EH (cell line): ENCODE measurements around the gene DNAJA3.
A peak's percentile ranks its signal among the peaks of the same experiment; 100 is the strongest.

Experiments
- DNase-seq: peaks from one replicate; pipeline ENCODE4 v3.0.0-alpha.2; 2015; ENCODE audit warnings: low read depth

The DNAJA3 gene

DNA sequence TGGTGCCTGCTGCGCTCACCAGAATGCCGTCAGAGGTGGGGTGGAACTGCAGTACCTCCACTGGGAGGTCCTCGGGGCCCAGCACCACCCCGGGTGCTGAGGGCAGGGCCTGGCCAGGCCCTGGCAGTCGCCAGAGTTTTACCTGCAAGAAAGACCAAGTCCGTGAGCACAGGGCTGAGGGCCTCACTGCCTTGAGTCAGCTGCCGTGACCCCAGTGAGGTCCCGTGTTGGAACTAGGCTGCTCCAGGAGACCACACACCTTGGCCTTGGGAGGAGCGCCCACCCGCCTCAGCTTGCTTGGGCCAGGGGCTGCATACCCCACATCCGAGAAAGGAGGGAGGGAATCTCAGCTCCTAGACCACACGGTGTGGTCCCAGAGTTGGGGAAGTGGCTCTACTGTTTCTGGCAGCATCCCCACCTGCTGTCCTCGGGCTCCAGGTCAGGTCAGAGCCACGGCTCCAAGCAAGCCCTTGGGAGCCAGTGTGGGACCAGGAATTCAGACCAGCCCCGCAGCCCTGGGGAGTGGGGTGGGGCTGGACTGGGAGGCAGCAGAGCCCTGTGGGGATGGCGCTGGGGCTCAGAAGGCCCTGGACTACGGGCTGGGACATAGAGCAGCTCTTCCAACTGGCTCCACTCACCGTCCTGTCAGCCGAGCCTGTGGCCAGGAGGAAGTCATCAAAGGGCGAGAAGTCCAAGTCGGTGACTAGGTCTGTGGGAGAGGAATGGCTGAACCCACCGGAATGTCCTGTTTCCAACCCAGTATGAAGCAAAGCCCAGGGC lies 17.9 kb upstream of the DNAJA3 start:
- DNase-seq = peak; percentile 89

DNA sequence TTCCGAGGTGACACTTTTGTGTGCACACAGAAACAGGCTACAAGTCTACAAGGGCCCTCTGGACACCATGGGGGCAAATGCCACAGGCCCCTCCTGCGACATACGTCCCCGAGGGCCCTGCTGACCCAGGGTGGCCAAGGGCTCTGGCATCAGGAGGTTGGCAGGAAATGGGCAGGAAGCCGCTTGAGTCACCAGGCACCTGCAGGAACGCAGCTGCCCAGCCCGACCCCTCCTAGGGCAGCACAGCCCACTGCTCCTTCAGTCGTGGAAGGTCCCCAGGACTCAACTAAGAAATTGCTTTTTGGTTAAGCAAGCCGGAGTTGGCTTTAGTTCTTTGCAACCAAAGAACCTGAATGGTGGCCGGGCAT lies 17.4 kb upstream of the DNAJA3 start:
- DNase-seq = no peak

DNA sequence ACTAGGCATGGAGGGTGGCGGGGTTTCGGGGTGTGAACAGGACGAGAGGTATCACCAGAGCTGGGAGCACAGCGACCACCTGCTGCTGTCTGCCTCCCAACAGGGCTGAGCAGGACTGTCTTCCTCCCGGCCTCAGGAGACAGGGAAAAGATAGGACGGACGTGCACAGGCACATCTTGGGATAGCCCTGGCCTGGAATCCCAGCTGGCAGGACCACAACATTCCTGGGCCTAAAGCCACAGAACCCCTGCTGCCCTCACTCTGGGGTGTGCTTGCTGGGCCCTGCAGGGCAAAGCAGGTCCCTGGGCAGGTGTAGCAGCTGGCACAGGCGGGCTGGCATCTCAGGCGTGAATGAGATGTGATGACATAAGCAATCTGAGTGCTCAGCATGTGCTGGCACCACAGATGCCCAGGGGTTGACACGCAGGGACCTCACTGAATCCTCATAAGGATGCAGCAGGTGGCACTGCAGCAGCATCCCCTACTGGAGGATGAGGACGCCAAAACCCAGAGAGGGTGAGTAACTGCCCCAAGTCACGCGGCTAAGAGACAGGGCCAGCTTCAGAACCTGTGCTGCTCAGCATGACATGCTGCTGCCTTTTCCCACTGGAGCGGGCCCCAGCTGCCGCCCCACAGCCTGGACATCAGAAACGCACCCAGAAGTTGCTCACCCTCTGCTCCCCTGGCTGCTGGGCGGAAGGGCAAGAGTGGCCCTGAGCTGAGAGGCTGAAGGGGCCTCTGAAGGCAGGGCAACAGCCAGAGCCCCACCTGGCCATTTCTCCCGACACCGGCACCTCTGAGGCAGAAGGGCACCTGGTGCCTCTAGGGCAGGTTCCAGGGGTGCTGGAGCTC lies 16.4 kb upstream of the DNAJA3 start:
- DNase-seq = peak; percentile 27

DNA sequence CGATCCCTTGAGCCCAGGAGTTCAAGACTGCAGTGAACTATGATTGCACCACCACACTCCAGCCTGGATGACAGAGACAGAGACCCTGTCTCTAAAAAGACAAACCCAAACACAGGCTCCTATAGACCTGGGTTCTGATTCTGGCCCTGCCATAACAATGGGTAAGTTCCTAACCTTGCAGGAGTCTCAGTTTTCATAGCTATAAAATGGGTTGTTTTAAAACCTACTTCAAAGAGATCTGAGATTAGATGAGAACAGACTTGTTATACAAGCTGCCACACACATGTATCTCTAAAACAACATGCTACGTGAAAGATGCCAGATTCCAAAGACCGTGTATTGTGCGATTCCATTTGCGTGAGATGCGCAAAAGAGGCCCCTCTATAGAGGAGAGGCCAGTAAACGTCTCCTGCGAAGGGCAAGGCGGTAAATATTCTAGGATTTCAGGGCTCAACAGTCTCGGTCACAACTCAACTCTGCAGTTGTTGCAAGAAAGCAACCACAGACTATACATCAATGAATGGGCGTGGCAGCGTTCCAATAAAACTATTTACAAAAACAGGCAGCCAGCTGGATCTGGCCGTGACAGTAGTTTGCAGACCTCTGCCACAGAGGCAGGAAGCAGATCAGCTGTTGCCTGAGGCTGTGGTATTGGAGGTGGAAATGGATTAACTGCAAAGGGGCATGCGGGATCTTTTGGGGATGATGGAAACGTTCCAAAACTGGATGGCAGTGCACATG lies 15.2 kb upstream of the DNAJA3 start:
- peak; percentile 90 for DNase-seq

DNA sequence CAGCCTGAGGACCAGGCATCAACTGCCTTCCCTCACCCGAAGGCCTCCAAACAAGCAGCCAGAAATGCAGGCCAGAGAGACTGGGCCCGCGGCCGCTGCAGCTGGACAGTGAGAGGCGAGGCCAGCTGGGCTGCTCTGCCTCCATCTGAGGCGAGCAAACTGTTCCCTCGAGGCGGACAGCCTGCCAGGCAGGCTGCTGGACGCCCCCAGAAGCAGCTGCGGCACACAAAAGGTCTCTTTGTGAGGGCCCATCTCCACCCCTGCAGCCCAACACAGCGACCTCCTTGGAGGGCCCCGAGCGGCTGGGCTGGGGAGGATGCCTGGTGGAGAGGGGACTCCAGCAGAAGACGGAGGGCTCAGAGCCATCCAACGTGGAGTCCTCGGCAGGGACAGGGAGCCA lies 14.0 kb upstream of the DNAJA3 start:
- no peak for DNase-seq

DNA sequence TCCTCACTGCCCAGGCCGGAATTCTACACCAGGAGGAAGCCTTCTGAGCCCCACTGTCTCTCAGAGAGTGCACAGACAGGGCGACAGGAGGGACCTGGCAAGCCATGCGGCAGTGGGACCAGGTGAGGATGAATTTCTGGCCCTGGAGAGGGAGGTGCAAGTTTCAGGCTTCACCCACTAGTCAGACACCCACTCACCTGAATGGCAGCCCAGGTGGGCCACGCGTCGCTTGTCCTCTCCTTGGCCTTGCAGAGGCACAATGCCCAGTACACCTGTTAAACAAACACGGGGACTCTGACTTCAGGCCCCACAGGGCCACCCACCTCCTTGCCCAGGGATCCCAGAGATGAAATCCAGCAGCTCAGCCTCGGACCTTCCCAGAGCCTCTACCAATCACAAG lies 13.5 kb upstream of the DNAJA3 start:
- no peak for DNase-seq

DNA sequence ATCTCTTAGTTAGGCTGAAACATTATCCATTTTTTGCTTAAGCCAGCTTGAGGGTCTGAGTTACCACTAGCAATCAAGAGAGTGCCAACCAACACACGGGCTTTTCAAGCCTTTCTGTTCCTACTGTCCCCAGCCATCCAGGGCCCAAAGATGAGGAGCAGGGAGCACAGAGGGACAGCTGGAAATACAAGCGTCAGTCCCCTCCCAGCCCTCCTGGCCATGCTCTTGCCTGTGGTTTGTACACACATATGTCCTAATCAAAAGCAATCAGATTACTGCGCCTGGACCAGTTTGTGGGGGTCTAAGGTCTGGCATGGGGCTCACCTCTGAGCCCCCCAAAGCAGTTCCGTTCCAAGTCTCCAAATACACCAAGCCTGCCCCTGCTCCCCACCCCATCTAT lies 12.8 kb upstream of the DNAJA3 start:
- no peak for DNase-seq

DNA sequence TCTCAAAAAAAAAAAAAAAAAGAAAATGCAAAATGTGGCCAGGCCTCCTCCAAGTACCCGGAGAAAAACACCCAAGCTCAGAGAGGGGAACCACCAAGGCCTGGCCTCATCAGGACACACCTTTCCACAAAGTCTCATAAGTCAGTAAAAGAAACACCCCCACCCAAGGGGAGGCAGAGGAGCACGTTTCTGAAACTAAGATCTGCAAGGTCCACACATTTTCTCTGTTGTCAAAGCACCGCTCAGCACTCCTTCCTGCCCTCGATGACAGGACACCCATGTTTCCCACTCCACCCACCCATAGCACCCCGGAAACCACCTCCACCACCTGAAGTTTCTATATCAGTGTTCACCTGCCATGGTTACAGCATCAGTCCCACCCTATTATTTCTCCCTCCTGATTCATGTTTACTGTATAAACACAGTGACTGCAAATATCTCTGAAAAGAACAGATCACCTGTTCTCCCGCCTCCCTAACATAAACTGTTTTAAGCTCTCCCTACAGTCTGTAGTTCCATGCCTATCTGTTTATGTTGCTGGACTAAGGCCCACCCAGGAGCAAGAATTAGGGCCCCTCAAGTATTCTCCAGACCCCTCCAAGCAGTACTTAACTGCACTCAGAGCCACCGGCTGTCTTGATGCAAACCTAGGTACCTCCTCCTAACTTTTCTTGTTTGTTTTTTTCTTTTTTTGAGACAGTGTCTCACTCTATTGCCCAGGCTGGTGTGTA lies 11.3 kb upstream of the DNAJA3 start:
- no peak for DNase-seq

DNA sequence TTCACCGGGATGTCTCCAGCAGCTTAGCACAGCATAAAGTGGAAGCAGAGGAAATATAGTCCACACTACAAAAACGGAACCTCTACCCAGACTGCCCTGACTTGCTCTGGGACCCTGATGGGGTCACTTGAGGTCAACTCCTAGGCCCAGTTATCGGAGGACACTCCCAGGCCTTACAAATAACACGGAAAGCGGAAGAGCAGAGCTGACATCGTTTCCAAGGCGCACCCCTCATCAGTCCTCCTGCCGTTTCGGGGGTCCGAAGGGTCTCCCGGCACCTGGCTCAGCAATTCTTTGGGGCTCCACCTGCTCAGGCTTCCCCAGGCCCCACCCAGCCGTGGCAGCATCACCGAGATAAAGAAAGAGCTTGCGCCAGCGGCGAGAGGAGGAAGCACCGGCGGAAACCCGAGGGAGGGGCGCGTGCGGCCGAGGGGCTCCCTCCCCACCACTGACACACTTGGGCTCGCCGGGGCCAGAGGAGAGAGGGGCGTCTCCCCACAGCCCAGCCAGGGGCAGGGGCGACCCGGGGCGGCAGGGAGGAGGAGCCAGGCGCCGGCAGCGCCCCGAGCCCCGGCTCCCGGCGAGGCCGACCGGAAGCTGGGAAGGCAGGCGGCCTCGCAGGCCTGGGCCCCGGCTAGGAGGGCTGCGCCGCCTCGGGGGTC lies 10.0 kb upstream of the DNAJA3 start:
- peak; percentile 40 for DNase-seq

DNA sequence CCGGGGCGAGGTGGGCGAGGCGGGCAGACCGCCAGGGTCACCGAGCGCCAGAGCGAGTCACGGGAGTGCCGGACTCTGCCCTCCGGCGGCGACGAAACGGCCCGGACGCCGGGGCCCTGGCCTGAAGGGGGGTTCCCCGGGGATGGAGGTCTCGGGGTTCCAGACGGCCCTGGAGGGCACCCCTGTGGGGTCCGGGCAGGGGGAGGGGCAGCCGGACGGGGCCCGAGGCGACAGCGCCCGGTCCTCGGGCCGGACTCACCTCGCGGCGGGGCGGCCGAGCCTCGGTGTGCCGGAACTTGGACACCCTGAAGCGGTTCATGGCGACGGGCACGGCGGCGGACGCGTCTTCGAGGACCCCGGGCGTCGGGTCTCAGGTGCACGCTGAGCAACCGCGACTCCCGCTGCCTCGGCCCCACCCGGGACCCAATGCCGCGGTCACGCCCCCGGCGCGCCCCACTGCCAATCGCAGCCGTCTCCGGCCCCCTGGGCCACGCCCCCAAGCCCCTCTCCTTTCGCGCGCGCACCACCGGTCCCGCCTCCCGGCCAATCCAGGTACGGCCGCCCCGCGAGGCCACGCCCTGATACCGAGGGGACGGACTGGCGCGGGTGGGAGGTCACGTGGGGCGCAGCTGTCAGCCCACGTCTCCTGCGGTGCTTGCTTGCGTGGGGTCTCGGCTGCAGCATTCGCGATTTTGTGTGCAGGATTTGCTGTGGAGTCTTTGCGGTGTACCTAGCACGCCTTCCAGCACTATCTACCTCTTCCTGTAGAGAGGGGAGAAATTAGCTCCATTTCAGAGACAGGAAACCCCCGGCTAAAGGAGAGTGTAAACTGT lies 9.3 kb upstream of the DNAJA3 start, which contains the start of gene CORO7:
Gene CORO7, minus strand, starts transcription at position 397 of the 833 bp plus-strand sequence. Its CDS starts 78 bp downstream, at position 319.
- peak; percentile 91 for DNase-seq

DNA sequence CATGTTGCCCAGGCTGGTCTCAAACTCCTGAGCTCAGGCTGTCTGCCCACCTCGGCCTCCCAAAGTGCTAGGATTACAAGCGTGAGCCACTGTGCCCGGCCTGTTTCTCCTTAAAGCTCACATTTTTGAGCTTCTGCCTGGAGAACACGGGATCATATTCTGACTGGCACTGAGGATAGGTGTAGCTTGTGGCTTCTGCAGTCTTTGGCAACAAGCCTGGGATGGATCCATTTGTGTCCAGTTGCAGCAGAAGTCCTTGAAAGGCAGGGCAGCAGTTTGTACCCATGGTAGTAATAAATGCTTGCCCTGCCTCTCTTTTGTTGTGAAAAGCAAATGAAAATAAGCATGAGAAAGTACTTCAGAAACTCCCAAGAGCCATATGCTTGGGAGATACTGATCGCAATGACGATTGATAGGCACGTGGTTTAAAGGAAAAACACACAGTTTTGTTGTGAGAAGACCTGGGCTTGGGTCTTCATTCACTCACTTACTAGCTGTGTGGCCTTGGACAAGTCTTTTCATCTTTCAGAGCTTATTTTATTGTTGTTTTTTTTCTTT lies 6.2 kb upstream of the DNAJA3 start:
- DNase-seq = no peak

DNA sequence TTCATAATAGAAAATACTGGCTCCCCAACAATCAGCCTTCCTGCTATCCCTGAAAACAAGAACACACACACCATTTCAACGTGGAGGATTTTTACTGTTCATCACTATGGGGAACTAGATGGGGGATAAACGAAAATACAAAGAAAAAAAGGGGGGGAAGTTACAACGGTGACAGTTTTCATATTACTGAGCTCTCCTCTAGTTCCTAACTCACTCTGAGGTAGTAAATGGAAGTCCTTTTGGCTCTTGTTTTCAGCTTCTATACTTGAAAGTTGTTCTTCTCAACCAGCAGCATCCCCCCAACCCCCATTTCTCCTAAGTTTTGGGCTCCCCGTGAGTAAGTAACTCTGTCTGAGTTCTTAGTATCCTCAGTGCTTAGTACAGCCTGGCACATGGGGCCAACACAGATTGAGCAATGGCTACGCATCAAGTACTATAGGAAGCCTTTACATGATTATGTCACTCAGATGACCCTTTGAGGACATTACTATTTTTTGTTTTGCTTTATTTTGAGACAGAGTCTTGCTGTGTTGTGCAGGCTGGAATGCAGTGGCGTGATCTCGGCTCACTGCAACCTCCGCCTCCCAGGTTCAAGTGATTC lies 5.1 kb upstream of the DNAJA3 start:
- no peak for DNase-seq

DNA sequence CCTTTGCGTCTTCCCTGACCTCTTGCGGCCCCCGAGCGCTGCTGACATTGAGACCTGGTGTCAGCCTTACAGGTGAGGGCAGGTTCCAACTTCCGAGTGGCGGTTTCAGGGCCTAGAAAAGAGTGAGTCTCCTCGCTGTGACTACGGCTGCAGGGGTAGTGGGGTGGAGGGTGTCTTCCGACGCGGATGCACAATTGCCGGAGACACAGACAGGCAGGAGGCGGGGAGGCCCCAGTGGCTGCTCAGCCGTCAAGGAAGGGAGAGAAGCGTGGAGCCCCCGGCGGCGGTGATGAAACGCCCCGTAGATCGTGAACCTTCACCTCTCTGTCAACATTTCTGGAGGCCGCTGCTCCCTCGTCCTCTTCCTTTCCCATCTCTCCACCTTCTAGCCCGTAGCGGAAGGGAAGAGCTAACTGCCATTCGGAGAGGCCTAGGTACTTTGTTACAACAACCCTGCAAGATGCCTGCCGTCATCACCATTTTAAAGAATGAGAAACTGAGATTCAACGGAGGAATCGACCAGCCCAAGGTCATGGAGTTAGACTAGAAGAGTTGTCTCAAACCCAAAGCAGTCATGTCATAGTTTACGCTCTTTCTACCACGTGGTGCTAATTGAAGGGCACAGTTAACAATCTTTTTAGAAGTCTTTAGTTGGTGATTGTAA lies 485 bp downstream of the DNAJA3 start:
- no peak for DNase-seq

DNA sequence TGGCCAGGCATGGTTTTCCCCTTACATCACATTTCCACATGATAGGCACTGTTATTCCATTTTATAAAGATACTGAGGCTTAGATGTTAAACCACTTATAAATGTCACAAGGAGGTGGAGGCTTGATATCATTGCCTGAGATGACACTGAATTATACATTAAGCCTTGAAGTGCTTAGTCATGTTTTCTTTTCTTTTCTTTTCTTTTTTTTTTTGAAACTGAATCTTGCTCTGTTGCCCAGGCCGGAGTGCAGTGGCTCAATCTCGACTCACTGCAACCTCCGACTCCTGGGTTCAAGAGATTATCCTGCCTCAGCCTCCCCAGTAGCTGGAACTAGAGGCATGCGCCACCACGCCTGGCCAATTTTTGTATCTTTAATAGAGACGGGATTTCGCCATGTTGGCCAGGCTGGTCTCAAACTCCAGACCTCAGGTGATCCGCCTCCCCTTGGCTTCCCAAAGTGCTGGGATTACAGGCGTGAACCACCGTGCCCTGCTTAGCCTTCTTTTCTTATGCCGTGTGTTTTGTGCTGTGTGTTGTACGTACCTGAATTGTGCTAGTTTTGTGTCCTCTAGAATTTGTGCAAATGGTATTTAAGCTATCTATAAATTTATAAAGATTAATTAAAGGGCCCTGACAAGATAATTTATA lies 1.2 kb downstream of the DNAJA3 start:
- no peak for DNase-seq

DNA sequence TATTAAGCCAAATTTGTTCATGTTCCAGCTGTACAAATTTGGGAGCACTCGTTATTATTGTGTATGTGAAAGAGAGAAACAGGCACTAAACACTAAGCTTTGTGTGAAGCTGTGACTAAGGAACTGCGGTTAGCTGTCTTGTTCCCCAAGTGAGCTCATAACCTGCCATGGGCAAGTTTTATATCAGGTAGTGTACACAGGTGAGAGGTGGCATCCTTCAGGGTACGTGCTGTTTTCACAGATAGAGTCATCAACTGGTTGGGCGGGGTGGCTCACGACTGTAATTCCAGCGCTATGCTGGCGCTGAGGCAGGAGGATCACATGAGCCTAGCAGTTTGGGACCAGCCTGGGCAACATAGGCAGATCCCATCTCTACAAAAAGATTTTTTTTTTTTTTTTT lies 2.8 kb downstream of the DNAJA3 start:
- DNase-seq = no peak

DNA sequence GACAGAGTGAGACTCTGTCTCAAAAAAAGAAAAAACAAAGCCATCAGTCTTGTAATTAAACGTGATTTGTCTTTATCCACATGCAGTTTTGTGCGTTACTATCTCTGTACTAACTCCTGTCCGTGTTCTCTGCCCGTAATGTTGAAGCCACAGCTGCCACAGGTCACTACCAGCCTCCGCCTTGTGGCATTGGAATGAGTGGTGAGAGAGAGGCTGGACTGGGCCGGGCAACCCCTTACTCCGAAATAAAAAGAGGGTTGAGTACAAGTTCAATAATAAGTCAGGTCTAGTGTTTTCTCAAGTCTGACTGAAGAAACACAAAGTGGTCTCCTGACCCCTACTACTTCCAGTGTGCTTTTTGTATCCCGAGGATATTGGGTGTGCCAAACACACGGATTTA lies 5.4 kb downstream of the DNAJA3 start:
- no peak for DNase-seq

DNA sequence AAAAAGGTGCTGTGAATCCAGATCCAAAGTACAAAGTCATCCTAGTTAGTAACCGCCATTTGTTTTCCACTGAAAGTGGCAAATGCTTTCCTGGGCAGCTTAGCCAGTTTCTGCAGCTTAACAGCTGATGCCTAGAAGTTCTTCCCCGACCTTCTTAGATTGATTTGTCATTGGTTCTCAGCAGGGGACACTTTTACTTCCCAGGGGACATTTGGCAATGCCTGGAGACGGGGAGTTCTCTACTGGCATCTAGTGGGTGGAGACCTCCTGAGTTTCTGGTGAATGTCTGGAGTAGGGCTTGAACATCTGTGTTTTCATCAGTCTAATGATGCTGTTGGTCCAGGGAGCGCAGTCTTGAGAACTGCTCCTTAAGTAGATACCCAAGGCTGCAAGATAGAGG lies 7.6 kb downstream of the DNAJA3 start:
- no peak for DNase-seq

DNA sequence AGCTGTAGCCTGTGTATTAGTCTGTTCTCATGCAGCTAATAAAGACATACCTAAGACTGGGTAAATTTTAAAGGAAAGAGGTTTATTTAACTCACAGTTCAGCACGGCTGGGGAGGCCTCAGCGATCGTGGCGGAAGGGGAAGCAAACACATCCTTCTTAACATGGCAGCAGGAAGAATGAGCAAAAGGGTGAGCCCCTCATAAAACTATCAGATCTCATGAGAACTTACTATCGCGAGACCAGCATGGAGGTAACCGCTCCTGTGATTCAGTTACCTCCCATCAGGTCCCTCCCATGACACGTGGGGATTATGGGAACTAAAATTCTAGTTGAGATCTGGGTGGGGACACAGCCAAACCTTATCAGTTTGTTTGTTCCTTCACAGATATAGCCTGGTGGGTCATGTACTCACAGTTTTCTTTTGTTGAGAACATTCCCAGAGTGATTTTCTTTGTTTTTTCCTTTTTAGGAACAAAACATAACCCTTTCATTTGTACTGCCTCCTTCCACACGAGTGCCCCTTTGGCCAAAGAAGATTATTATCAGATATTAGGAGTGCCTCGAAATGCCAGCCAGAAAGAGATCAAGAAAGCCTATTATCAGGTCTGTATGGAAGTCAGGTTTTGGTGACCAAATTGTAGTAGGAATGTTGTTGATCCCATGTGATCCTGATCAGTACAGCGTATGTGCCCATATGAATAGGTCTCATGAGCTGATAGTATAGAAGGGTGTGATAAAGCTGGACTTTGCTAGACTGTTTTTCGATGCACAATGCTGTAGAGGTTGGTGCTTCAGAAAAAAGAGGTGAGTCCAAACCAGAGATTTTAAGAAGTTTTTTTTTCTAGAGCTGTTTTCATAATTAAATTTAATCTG lies 8.5 kb downstream of the DNAJA3 start:
- no peak for DNase-seq
